ENCODE results near the gene ALAS1.

ALAS1 gene

DNA sequence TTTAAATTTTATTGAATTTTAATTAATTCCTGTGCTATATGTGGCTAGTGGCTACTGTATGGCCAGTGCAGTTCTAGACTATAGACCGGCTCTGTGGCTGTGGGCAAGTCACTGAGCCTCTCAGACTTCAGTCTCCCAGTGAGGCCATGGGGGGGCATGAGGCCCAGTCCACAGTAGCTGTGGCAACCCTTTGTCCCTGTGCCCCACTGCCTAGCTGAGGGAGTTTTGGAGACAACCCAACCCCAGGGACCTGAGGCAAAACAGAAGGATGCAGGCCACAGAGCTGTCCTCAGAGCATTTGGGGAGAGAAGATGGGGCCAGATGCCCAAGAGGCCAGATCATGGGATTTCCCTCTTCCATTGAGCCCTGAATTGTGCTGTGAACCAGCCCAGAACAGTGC is 24.9 kb upstream of the ALAS1 start:
- no peak for TF ChIP-seq FOXP2 (optimal IDR thresholded peaks at IDR 0.05; ENCODE audit: borderline replicate concordance, extremely low read depth, extremely low read length, insufficient read depth)
- TF ChIP-seq TAF1 (IDR thresholded peaks at IDR 0.05; ENCODE audit: borderline replicate concordance, insufficient read depth, low read length): no peak
- TF ChIP-seq SIN3A (IDR thresholded peaks at IDR 0.05; ENCODE audit: borderline replicate concordance, insufficient read depth, low read length): no peak
- no peak for TF ChIP-seq POLR2AphosphoS5 (IDR thresholded peaks at IDR 0.05; ENCODE audit: low read depth, low read length)
- TF ChIP-seq, protein P1, sequence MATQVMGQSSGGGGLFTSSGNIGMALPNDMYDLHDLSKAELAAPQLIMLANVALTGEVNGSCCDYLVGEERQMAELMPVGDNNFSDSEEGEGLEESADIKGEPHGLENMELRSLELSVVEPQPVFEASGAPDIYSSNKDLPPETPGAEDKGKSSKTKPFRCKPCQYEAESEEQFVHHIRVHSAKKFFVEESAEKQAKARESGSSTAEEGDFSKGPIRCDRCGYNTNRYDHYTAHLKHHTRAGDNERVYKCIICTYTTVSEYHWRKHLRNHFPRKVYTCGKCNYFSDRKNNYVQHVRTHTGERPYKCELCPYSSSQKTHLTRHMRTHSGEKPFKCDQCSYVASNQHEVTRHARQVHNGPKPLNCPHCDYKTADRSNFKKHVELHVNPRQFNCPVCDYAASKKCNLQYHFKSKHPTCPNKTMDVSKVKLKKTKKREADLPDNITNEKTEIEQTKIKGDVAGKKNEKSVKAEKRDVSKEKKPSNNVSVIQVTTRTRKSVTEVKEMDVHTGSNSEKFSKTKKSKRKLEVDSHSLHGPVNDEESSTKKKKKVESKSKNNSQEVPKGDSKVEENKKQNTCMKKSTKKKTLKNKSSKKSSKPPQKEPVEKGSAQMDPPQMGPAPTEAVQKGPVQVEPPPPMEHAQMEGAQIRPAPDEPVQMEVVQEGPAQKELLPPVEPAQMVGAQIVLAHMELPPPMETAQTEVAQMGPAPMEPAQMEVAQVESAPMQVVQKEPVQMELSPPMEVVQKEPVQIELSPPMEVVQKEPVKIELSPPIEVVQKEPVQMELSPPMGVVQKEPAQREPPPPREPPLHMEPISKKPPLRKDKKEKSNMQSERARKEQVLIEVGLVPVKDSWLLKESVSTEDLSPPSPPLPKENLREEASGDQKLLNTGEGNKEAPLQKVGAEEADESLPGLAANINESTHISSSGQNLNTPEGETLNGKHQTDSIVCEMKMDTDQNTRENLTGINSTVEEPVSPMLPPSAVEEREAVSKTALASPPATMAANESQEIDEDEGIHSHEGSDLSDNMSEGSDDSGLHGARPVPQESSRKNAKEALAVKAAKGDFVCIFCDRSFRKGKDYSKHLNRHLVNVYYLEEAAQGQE (IDR thresholded peaks at IDR 0.05; ENCODE audit: insufficient read depth in 1 of 2, low read depth in 2 of 2, low read length in 2 of 2): no peak

DNA sequence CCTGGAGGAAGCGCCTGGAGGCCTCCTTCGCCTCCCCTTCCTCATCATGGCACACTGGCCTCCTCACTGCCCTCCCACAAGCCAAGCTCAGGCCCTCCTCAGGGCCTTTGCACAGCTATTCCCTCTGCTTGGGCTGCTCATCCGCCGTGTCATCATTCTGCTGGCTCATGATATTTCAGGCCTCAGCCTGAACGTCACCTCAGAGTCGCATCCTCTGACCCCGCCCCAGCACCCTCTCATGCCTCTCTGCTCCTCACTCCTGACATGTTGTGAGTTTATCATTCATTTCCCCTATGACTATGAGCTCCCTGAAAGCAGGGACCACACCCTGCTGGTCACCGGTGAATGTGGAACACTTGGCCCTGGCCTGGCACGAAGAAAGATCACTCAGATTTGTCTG is 23.1 kb upstream of the ALAS1 start:
- TF ChIP-seq TAF1 (IDR thresholded peaks at IDR 0.05; ENCODE audit: borderline replicate concordance, insufficient read depth, low read length) (no peak), SIN3A (IDR thresholded peaks at IDR 0.05; ENCODE audit: borderline replicate concordance, insufficient read depth, low read length) (no peak), FOXP2 (optimal IDR thresholded peaks at IDR 0.05; ENCODE audit: borderline replicate concordance, extremely low read depth, extremely low read length, insufficient read depth) (no peak), POLR2AphosphoS5 (IDR thresholded peaks at IDR 0.05; ENCODE audit: low read depth, low read length) (no peak)
- TF ChIP-seq, protein P1 (IDR thresholded peaks at IDR 0.05; ENCODE audit: insufficient read depth in 1 of 2, low read depth in 2 of 2, low read length in 2 of 2): no peak

DNA sequence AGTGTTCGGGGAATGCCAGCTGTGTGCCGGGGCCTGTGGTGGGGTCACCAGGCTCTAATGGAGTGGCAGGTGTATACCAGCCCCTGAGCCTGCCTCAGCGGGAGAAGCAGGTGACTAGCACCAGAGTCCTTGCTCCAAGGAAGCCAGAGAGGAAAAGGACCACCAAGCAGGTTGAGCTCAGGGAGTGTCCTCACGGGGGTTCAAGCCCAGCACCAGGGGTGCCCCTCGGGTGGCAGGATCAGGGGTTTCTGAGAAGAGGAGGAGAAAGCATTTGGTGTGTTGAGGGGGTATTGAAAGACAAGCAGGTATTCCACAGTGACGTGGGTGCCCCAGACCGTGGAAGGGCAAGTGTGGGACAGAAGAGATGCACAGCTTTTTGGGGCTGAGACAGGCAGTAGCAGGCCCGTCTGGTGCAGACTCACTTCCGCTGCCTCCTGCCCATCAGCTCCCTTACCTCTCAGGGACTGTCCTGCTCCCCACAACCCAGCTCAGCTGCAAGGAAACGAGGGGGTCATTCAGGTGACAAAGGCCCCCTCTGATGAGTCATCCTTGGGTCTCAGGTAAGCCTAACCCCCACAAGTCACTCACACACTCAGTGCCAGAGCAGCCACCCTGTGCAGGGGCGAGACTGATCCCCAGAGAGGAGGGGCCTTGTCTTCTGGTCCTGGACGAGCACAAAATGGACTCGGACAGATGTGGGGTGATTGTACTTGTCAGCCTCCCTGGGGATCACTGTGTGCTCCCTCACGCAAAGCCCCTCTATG is 22.4 kb upstream of the ALAS1 start:
- TF ChIP-seq, protein P1 (IDR thresholded peaks at IDR 0.05; ENCODE audit: insufficient read depth in 1 of 2, low read depth in 2 of 2, low read length in 2 of 2): no peak
- TF ChIP-seq TAF1 (IDR thresholded peaks at IDR 0.05; ENCODE audit: borderline replicate concordance, insufficient read depth, low read length): no peak
- TF ChIP-seq POLR2AphosphoS5 (IDR thresholded peaks at IDR 0.05; ENCODE audit: low read depth, low read length): no peak
- TF ChIP-seq FOXP2 (optimal IDR thresholded peaks at IDR 0.05; ENCODE audit: borderline replicate concordance, extremely low read depth, extremely low read length, insufficient read depth): no peak
- no peak for TF ChIP-seq SIN3A (IDR thresholded peaks at IDR 0.05; ENCODE audit: borderline replicate concordance, insufficient read depth, low read length)

DNA sequence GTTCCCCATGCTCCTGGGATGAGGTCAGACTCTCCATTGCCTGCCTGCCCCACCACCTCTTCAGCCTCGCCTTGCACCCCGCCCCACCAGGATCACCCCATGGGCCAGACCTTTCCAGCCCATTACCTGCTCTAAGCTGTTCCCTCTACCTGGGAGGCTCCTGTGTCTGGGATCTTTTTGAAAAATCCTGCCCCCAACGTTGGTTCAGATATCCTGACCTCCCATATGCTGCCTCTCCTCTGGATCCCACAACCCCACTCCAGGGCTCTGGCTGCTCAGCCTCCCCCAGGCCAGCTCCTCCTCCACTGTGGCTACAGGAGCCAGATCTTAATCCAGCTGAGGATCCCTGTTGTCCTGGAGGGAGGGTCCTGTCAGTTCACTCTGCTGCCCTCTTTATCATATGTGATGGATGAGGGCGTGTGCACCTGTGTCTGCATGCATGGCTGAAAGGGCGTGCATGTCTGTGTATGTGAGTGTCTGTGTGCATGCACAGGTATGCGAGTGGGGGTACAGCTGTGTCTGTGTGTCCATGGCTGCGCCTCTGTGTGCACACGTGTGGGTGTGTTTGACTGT is 21.7 kb upstream of the ALAS1 start:
- no peak for TF ChIP-seq SIN3A (IDR thresholded peaks at IDR 0.05; ENCODE audit: borderline replicate concordance, insufficient read depth, low read length)

DNA sequence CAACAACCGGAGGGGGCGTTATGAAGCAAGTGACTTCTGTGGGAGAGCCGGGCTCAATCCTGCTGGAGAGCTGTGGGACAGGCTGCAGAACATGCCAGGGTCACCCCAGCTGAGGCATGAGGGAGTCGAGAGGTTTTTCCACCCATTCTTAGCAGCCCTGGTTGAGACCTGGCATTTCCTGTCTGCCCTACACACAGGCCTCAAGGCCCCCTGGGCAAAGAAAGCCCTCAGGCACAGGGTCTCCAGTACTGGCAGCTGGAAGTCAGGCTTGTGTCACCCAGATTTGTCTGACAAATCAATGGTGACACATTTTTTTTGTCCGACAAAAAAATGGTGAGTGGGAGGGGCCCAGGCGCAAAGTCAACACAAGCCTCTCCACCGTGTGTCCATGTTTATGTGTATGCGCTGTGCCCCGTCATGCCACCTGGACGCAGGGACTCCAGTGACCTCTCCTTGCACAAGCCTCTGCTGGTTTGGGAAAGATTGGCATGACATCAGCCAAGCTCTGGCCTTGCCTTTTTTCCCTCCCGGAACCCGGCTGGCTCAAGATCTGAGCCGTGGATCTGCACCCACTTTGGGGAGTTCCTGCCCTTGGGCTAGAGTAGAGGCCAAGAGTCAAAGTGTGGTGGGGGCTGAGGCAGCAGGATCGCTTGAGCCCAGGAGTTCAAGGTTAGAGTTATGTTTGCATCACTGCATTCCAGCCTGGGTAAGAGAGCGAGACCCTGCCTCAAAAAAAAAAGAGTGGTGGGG is 20.8 kb upstream of the ALAS1 start:
- no peak for TF ChIP-seq FOXP2 (optimal IDR thresholded peaks at IDR 0.05; ENCODE audit: borderline replicate concordance, extremely low read depth, extremely low read length, insufficient read depth)
- no peak for TF ChIP-seq TAF1 (IDR thresholded peaks at IDR 0.05; ENCODE audit: borderline replicate concordance, insufficient read depth, low read length)
- TF ChIP-seq POLR2AphosphoS5 (IDR thresholded peaks at IDR 0.05; ENCODE audit: low read depth, low read length): no peak
- TF ChIP-seq, protein P1 (IDR thresholded peaks at IDR 0.05; ENCODE audit: insufficient read depth in 1 of 2, low read depth in 2 of 2, low read length in 2 of 2): no peak
- no peak for TF ChIP-seq SIN3A (IDR thresholded peaks at IDR 0.05; ENCODE audit: borderline replicate concordance, insufficient read depth, low read length)

Data from PFSK-1 (cell line).